HepG2 (cell line): ENCODE data around the gene ZSCAN31.

Experiments used
- BRF2 ChIP-seq: sonication (generic); formaldehyde crosslinking; IDR thresholded peaks from 2 replicates; pipeline ENCODE4 v1.8.1; 2022; ENCODE audit warnings: mild to moderate bottlenecking, missing genetic modification reagents
- NFE2L1 ChIP-seq: sonication (generic); formaldehyde crosslinking; IDR thresholded peaks from 2 replicates; pipeline ENCODE4 v1.4.0; 2020; ENCODE audit warnings: missing genetic modification reagents, mild to moderate bottlenecking, borderline replicate concordance
- RXRA ChIP-seq: sonication (generic); formaldehyde crosslinking; IDR thresholded peaks from 2 replicates; pipeline ENCODE4 v1.5.1; 2020; ENCODE audit warnings: missing genetic modification reagents
- SNAPC5 ChIP-seq: sonication (generic); formaldehyde crosslinking; IDR thresholded peaks from 2 replicates; pipeline ENCODE4 v1.8.1; 2023; ENCODE audit warnings: mild to moderate bottlenecking, missing genetic modification reagents, borderline replicate concordance
- SP1 ChIP-seq, 2 experiments: fragments of 450-650 bp in 1 of 2; sonication (generic) in 1 of 2; formaldehyde crosslinking in 1 of 2; IDR thresholded peaks; 2 replicates each; pipeline versions ENCODE4 v1.4.0 to v1.6.1; 2016 to 2020; ENCODE audit warnings: missing genetic modification reagents in 1 of 2
- TAF1 ChIP-seq: sonication (generic); formaldehyde crosslinking; IDR thresholded peaks from 2 replicates; pipeline ENCODE4 v1.4.0; 2020; ENCODE audit warnings: missing genetic modification reagents
- ZNF274 ChIP-seq: sonication (generic); formaldehyde crosslinking; IDR thresholded peaks from 2 replicates; pipeline ENCODE4 v1.5.1; 2020; ENCODE audit warnings: mild to moderate bottlenecking, missing genetic modification reagents
- ZNF557 ChIP-seq: sonication (generic); formaldehyde crosslinking; IDR thresholded peaks from 2 replicates; pipeline ENCODE4 v1.4.0; 2020; ENCODE audit warnings: missing genetic modification reagents
- TF ChIP-seq, protein P1 (sequence below): sonication (generic); formaldehyde crosslinking; IDR thresholded peaks from 2 replicates; pipeline ENCODE4 v1.5.0; 2020; ENCODE audit warnings: mild to moderate bottlenecking, missing genetic modification reagents, moderate library complexity
- TF ChIP-seq, protein P2 (sequence below): conservative IDR thresholded peaks from 2 replicates; pipeline ENCODE4 v1.6.1; 2018; ENCODE audit warnings: missing genetic modification reagents

- no peak for TF ChIP-seq ZNF557 (CRISPR knock-in tag)
- TF ChIP-seq RXRA (CRISPR knock-in tag), result no peak
- TF ChIP-seq, protein P1, sequence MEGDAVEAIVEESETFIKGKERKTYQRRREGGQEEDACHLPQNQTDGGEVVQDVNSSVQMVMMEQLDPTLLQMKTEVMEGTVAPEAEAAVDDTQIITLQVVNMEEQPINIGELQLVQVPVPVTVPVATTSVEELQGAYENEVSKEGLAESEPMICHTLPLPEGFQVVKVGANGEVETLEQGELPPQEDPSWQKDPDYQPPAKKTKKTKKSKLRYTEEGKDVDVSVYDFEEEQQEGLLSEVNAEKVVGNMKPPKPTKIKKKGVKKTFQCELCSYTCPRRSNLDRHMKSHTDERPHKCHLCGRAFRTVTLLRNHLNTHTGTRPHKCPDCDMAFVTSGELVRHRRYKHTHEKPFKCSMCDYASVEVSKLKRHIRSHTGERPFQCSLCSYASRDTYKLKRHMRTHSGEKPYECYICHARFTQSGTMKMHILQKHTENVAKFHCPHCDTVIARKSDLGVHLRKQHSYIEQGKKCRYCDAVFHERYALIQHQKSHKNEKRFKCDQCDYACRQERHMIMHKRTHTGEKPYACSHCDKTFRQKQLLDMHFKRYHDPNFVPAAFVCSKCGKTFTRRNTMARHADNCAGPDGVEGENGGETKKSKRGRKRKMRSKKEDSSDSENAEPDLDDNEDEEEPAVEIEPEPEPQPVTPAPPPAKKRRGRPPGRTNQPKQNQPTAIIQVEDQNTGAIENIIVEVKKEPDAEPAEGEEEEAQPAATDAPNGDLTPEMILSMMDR (CRISPR knock-in tag), result no peak
- no peak for TF ChIP-seq SP1 (IDR thresholded peaks at IDR 0.05)
- no peak for TF ChIP-seq SP1 (CRISPR knock-in tag; IDR thresholded peaks at IDR 0.05)
- TF ChIP-seq SNAPC5, result no peak
- TF ChIP-seq, protein P2, sequence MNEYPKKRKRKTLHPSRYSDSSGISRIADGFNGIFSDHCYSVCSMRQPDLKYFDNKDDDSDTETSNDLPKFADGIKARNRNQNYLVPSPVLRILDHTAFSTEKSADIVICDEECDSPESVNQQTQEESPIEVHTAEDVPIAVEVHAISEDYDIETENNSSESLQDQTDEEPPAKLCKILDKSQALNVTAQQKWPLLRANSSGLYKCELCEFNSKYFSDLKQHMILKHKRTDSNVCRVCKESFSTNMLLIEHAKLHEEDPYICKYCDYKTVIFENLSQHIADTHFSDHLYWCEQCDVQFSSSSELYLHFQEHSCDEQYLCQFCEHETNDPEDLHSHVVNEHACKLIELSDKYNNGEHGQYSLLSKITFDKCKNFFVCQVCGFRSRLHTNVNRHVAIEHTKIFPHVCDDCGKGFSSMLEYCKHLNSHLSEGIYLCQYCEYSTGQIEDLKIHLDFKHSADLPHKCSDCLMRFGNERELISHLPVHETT, result no peak
- TF ChIP-seq ZNF274 (CRISPR knock-in tag), result no peak
- TF ChIP-seq BRF2 (CRISPR knock-in tag), result no peak
- TF ChIP-seq NFE2L1 (CRISPR knock-in tag), result no peak
- no peak for TF ChIP-seq TAF1 (CRISPR knock-in tag)
Observed at GRCh38 chr6:28312939-28313338, 23.0 kb downstream of the ZSCAN31 start.
